Dedifferentiated amniotic fluid mesenchymal stem cell (primary cell): ENCODE measurements around the gene MBNL1.

Experiments used
- DNase-seq: peaks from one replicate; pipeline ENCODE4 v3.0.0-alpha.2; 2016; ENCODE audit errors: extremely low spot score

Gene MBNL1

GRCh38 chr3:152272771-152273242, 4.1 kb downstream of the MBNL1 start:
- DNase-seq, result peak; percentile 88

GRCh38 chr3:152276681-152277080, 8.0 kb downstream of the MBNL1 start:
- DNase-seq, result no peak

- no peak for DNase-seq
Measured at GRCh38 chr3:152277198-152277597, 8.5 kb downstream of the MBNL1 start.

- DNase-seq, result no peak
Measured at GRCh38 chr3:152278756-152279427, 10.2 kb downstream of the MBNL1 start.

- DNase-seq, result no peak
Measured at GRCh38 chr3:152279479-152279878, 10.8 kb downstream of the MBNL1 start.

GRCh38 chr3:152280539-152280938, 11.8 kb downstream of the MBNL1 start:
- no peak for DNase-seq

- DNase-seq, result no peak
Measured at GRCh38 chr3:152281133-152281713, 12.5 kb downstream of the MBNL1 start.

- DNase-seq, result no peak
Measured at GRCh38 chr3:152282813-152283212, 14.1 kb downstream of the MBNL1 start.

- DNase-seq, result no peak
Measured at GRCh38 chr3:152283492-152284381, 15.0 kb downstream of the MBNL1 start.

GRCh38 chr3:152284906-152285305, 16.2 kb downstream of the MBNL1 start:
- DNase-seq, result no peak

- DNase-seq, result no peak
Measured at GRCh38 chr3:152285509-152285908, 16.8 kb downstream of the MBNL1 start.

GRCh38 chr3:152287898-152288576, 19.3 kb downstream of the MBNL1 start:
- peak; percentile 61 for DNase-seq

GRCh38 chr3:152288681-152289080, 20.0 kb downstream of the MBNL1 start:
- DNase-seq, result no peak

- DNase-seq, result no peak
Measured at GRCh38 chr3:152289708-152290107, 21.0 kb downstream of the MBNL1 start.

GRCh38 chr3:152290374-152290773, 21.6 kb downstream of the MBNL1 start:
- DNase-seq, result no peak

GRCh38 chr3:152291238-152291637, 22.5 kb downstream of the MBNL1 start:
- no peak for DNase-seq

- no peak for DNase-seq
Measured at GRCh38 chr3:152291649-152292066, 22.9 kb downstream of the MBNL1 start.

- no peak for DNase-seq
Measured at GRCh38 chr3:152292366-152292765, 23.6 kb downstream of the MBNL1 start.

- no peak for DNase-seq
Measured at GRCh38 chr3:152293347-152294006, 24.7 kb downstream of the MBNL1 start.

- DNase-seq, result no peak
Measured at GRCh38 chr3:152295344-152295743, 26.6 kb downstream of the MBNL1 start.

GRCh38 chr3:152295806-152296205, 27.1 kb downstream of the MBNL1 start:
- no peak for DNase-seq
